ENCODE data around the gene IL26. TPM values are rescaled to one million over a fixed set of nuclear protein-coding genes. Genes with fewer than 3 reads are reported as not detected.
"Not testable (repeated sequence)": the region's sequence is repeated elsewhere in the genome, so short reads cannot be mapped to it uniquely, and the experiment has no call there.

IL26 gene
- total and polyA plus RNA-seq, 5 donors from 2014 or later, result 0.17 to 0.71 TPM; not detected in 3

DNA sequence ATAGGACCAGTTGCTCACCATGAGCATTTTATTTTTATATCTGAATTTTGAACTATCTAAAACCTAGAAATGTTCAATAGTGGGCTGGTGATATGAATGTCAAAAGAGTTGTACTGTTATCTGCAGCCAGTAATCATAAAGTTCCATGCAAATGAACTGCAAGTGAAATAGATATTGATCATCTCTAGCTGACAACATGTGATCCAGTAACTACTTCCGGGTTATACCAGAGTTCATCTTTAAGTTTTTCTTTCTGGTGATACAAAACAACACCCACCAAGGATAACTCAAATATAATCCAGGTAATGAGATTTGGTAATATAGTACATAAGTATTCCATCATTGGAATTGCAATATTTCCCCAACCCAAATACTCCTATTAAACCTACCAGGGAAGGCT, 4.1 kb downstream of the IL26 start:
- ATAC-seq (ENCODE audit: low read depth in 2 of 2), result no peak
- H3K27me3 Mint-ChIP-seq, result peaks cover 27% of the 10 kb centered on the region

DNA sequence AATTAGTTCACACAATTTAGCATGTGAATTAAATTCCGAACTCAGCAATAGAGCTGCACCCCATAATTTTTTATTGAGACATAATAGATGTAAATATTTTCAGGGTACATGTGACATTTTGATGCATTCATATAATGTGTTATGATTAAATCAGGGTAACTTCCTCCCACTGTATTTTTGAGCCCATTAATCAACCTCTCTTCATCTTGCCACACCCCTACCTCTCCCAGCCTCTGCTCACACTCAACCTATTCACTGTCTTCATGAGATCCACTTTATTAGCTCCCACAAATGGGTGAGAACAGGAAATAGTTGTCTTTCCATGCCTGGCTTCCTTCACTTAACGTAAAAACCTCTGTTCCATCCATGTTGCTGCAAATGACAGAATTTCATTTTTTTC, 14.7 kb downstream of the IL26 start:
- H3K4me3 ChIP-seq (ENCODE audit: low read depth, low read length), result no peak overlapping the region
- no peaks in the 10 kb centered on the region for H3K9me3 ChIP-seq (ENCODE audit: control insufficient read depth in 2 of 2, low read length in 2 of 2)
- Mint-ChIP-seq H3K4me1 (peaks cover 0 to 12% (median 9%) of the 10 kb centered on the region in 4 donors), H3K27me3 (peaks cover 61% of the 10 kb centered on the region), H3K9me3 (peaks cover 0 to 3% (median 0%) of the 10 kb centered on the region in 7 donors), H3K27ac (no peak overlapping the region), H3K36me3 (no peaks in the 10 kb centered on the region), H3K4me3 (no peak overlapping the region)
- no peaks in the 10 kb centered on the region for H3K36me3 ChIP-seq (ENCODE audit: control insufficient read depth, insufficient read depth, low read length)
- no peaks in the 10 kb centered on the region for H3K4me1 ChIP-seq (ENCODE audit: control insufficient read depth, insufficient read depth, low read length, poor library complexity, severe bottlenecking)
- DNase-seq (no peak), ATAC-seq (ENCODE audit: low read depth in 2 of 2) (no peak)
- H3K27me3 ChIP-seq (ENCODE audit: control insufficient read depth, insufficient read depth, low read length), result peaks cover 18% of the 10 kb centered on the region
- H3K27ac ChIP-seq (ENCODE audit: insufficient read depth, low read length, poor library complexity, severe bottlenecking), result no peak overlapping the region

More for the DNA sequence above, 4.1 kb downstream of the IL26 start:
- Mint-ChIP-seq H3K9me3 (no peaks in the 10 kb centered on the region), H3K27ac (no peak overlapping the region), H3K4me1 (peaks cover 0 to 10% (median 7%) of the 10 kb centered on the region in 4 donors), H3K36me3 (no peaks in the 10 kb centered on the region), H3K4me3 (no peak overlapping the region)
- DNase-seq, result no peak
- no peaks in the 10 kb centered on the region for H3K36me3 ChIP-seq (ENCODE audit: control insufficient read depth, insufficient read depth, low read length)
- H3K27me3 ChIP-seq (ENCODE audit: control insufficient read depth, insufficient read depth, low read length), result peaks cover 12% of the 10 kb centered on the region
- H3K4me3 ChIP-seq (ENCODE audit: low read depth, low read length), result no peak overlapping the region
- H3K9me3 ChIP-seq (ENCODE audit: control insufficient read depth in 2 of 2, low read length in 2 of 2), result no peaks in the 10 kb centered on the region
- peaks cover 6% of the 10 kb centered on the region for H3K4me1 ChIP-seq (ENCODE audit: control insufficient read depth, insufficient read depth, low read length, poor library complexity, severe bottlenecking)
- no peak overlapping the region for H3K27ac ChIP-seq (ENCODE audit: insufficient read depth, low read length, poor library complexity, severe bottlenecking)

GRCh38 chr12:68209048-68209728, 16.4 kb downstream of the IL26 start:
- not testable (repeated sequence) for H3K27ac ChIP-seq (ENCODE audit: insufficient read depth, low read length, poor library complexity, severe bottlenecking); H3K36me3 ChIP-seq (ENCODE audit: control insufficient read depth, insufficient read depth, low read length); H3K4me1 ChIP-seq (ENCODE audit: control insufficient read depth, insufficient read depth, low read length, poor library complexity, severe bottlenecking)

GRCh38 chr12:68207276-68207675, 18.3 kb downstream of the IL26 start:
- H3K27ac Mint-ChIP-seq, result no peak overlapping the region
- Histone ChIP-seq H3K36me3 (ENCODE audit: control insufficient read depth, insufficient read depth, low read length) (no peaks in the 10 kb centered on the region), H3K4me1 (ENCODE audit: control insufficient read depth, insufficient read depth, low read length, poor library complexity, severe bottlenecking) (peaks cover 12% of the 10 kb centered on the region), H3K4me3 (ENCODE audit: low read depth, low read length) (no peak overlapping the region), H3K27ac (ENCODE audit: insufficient read depth, low read length, poor library complexity, severe bottlenecking) (no peak overlapping the region), H3K27me3 (ENCODE audit: control insufficient read depth, insufficient read depth, low read length) (peaks cover 16% of the 10 kb centered on the region), H3K9me3 (ENCODE audit: control insufficient read depth in 2 of 2, low read length in 2 of 2) (no peaks in the 10 kb centered on the region)
- peaks cover 37% of the 10 kb centered on the region for H3K27me3 Mint-ChIP-seq
- H3K4me1 Mint-ChIP-seq, result peaks cover 16 to 27% (median 18%) of the 10 kb centered on the region in 4 donors
- ATAC-seq (ENCODE audit: low read depth in 2 of 2) (no peak), DNase-seq (no peak)
- no peak overlapping the region for H3K4me3 Mint-ChIP-seq
- no peaks in the 10 kb centered on the region for H3K36me3 Mint-ChIP-seq
- H3K9me3 Mint-ChIP-seq, result no peaks in the 10 kb centered on the region

More at GRCh38 chr12:68209048-68209728, 16.4 kb downstream of the IL26 start:
- not testable (repeated sequence) for ATAC-seq (ENCODE audit: low read depth in 2 of 2); DNase-seq; H3K36me3 Mint-ChIP-seq; H3K27ac Mint-ChIP-seq; H3K9me3 ChIP-seq (ENCODE audit: control insufficient read depth in 2 of 2, low read length in 2 of 2); H3K9me3 Mint-ChIP-seq; H3K4me3 ChIP-seq (ENCODE audit: low read depth, low read length); H3K4me3 Mint-ChIP-seq
- peaks cover 19% of the 10 kb centered on the region for H3K27me3 ChIP-seq (ENCODE audit: control insufficient read depth, insufficient read depth, low read length)
- Mint-ChIP-seq H3K4me1 (peaks cover 0 to 12% (median 9%) of the 10 kb centered on the region in 4 donors), H3K27me3 (peaks cover 56% of the 10 kb centered on the region)

DNA sequence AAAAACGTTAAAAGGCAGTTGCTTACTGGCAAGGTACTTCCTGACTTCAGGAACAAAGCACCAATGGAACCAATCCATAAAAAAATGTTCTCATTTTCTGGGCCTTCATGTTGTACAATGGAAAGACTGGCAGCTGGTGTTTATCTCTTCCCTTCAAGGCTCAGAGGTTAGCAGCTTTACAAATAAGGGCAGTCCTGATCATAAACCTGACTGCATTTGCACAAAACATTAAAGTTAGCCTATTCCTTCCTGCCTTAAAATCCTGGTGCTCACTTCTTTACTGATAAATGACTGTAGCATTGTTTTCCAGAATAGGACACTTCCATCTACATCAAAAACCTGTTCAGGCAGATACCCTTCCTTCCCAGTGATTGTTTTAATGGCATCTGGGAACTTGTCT, 19.2 kb downstream of the IL26 start:
- no peak overlapping the region for H3K4me3 Mint-ChIP-seq
- ATAC-seq (ENCODE audit: low read depth in 2 of 2) (no peak), DNase-seq (no peak)
- no peaks in the 10 kb centered on the region for H3K36me3 ChIP-seq (ENCODE audit: control insufficient read depth, insufficient read depth, low read length)
- no peak overlapping the region for H3K4me3 ChIP-seq (ENCODE audit: low read depth, low read length)
- no peaks in the 10 kb centered on the region for H3K9me3 ChIP-seq (ENCODE audit: control insufficient read depth in 2 of 2, low read length in 2 of 2)
- no peak overlapping the region for H3K27ac Mint-ChIP-seq
- peaks cover 32% of the 10 kb centered on the region for H3K27me3 Mint-ChIP-seq
- H3K27me3 ChIP-seq (ENCODE audit: control insufficient read depth, insufficient read depth, low read length), result peaks cover 15% of the 10 kb centered on the region
- H3K4me1 ChIP-seq (ENCODE audit: control insufficient read depth, insufficient read depth, low read length, poor library complexity, severe bottlenecking), result peaks cover 12% of the 10 kb centered on the region
- H3K4me1 Mint-ChIP-seq, result peaks cover 14 to 23% (median 16%) of the 10 kb centered on the region in 4 donors
- H3K9me3 Mint-ChIP-seq, result no peaks in the 10 kb centered on the region
- no peaks in the 10 kb centered on the region for H3K36me3 Mint-ChIP-seq
- no peak overlapping the region for H3K27ac ChIP-seq (ENCODE audit: insufficient read depth, low read length, poor library complexity, severe bottlenecking)

DNA sequence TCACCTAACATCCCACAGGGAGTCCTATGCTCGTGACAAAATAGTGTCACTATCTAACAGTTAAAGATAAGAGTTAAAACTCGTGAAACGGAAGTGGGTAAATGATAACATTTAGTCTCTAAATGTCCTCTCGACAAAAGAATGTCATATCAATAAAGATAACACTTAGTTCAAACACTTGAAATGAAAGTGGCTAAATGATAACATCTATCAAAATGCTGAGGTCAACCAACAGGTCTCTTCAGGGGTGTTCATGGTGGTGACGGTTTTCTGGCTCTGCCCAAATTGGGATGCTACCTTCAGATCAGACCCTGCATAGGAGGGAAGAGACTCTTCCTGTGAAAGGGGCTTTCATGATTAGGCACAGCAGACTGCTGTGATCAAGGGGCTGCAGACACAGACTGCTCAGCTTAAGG, 22.1 kb downstream of the IL26 start:
- Histone ChIP-seq H3K36me3 (ENCODE audit: control insufficient read depth, insufficient read depth, low read length) (no peaks in the 10 kb centered on the region), H3K9me3 (ENCODE audit: control insufficient read depth in 2 of 2, low read length in 2 of 2) (no peaks in the 10 kb centered on the region), H3K4me3 (ENCODE audit: low read depth, low read length) (peak overlapping the region; percentile 16), H3K27me3 (ENCODE audit: control insufficient read depth, insufficient read depth, low read length) (peaks cover 15% of the 10 kb centered on the region), H3K4me1 (ENCODE audit: control insufficient read depth, insufficient read depth, low read length, poor library complexity, severe bottlenecking) (peaks cover 12% of the 10 kb centered on the region), H3K27ac (ENCODE audit: insufficient read depth, low read length, poor library complexity, severe bottlenecking) (peak overlapping the region; percentile 36)
- Mint-ChIP-seq H3K4me1 (peaks cover 8 to 24% (median 15%) of the 10 kb centered on the region in 4 donors), H3K27me3 (peaks cover 23% of the 10 kb centered on the region), H3K4me3 (peak overlapping the region in 1 of 4 donors; percentile 47), H3K36me3 (no peaks in the 10 kb centered on the region), H3K27ac (peak overlapping the region; percentile 41 to 50 (median 47)), H3K9me3 (no peaks in the 10 kb centered on the region)
- DNase-seq, result peak in 2 of 3 donors; percentile 23 to 53
- peak; percentile 28 to 62 for ATAC-seq (ENCODE audit: low read depth in 2 of 2)

- Mint-ChIP-seq H3K27ac (no peak overlapping the region), H3K36me3 (no peaks in the 10 kb centered on the region), H3K27me3 (peaks cover 8% of the 10 kb centered on the region), H3K4me3 (no peak overlapping the region), H3K4me1 (peaks cover 8 to 24% (median 13%) of the 10 kb centered on the region in 4 donors), H3K9me3 (no peaks in the 10 kb centered on the region)
- no peak overlapping the region for H3K27ac ChIP-seq (ENCODE audit: insufficient read depth, low read length, poor library complexity, severe bottlenecking)
- no peaks in the 10 kb centered on the region for H3K36me3 ChIP-seq (ENCODE audit: control insufficient read depth, insufficient read depth, low read length)
- no peaks in the 10 kb centered on the region for H3K9me3 ChIP-seq (ENCODE audit: control insufficient read depth in 2 of 2, low read length in 2 of 2)
- no peak for DNase-seq
- H3K4me1 ChIP-seq (ENCODE audit: control insufficient read depth, insufficient read depth, low read length, poor library complexity, severe bottlenecking), result peaks cover 12% of the 10 kb centered on the region
- ATAC-seq (ENCODE audit: low read depth in 2 of 2), result no peak
- peaks cover 3% of the 10 kb centered on the region for H3K27me3 ChIP-seq (ENCODE audit: control insufficient read depth, insufficient read depth, low read length)
- no peak overlapping the region for H3K4me3 ChIP-seq (ENCODE audit: low read depth, low read length)
These were observed 24.8 kb downstream of the IL26 start for GRCh38 chr12:68200854-68201253.

- Mint-ChIP-seq H3K36me3 (no peaks in the 10 kb centered on the region), H3K4me3 (no peak overlapping the region), H3K27ac (no peak overlapping the region), H3K9me3 (peaks cover 0 to 3% (median 0%) of the 10 kb centered on the region in 7 donors), H3K4me1 (peaks cover 8 to 24% (median 13%) of the 10 kb centered on the region in 4 donors), H3K27me3 (peaks cover 4% of the 10 kb centered on the region)
- Histone ChIP-seq H3K4me1 (ENCODE audit: control insufficient read depth, insufficient read depth, low read length, poor library complexity, severe bottlenecking) (peaks cover 12% of the 10 kb centered on the region), H3K4me3 (ENCODE audit: low read depth, low read length) (no peak overlapping the region), H3K27me3 (ENCODE audit: control insufficient read depth, insufficient read depth, low read length) (peaks cover 2% of the 10 kb centered on the region), H3K27ac (ENCODE audit: insufficient read depth, low read length, poor library complexity, severe bottlenecking) (no peak overlapping the region), H3K9me3 (ENCODE audit: control insufficient read depth in 2 of 2, low read length in 2 of 2) (no peaks in the 10 kb centered on the region), H3K36me3 (ENCODE audit: control insufficient read depth, insufficient read depth, low read length) (no peaks in the 10 kb centered on the region)
- DNase-seq (no peak), ATAC-seq (ENCODE audit: low read depth in 2 of 2) (no peak)
These were observed 26.5 kb downstream of the IL26 start for GRCh38 chr12:68199127-68199526.

All from CD4-positive, CD25-positive, alpha-beta regulatory T cell (primary cell).